ENCODE data around the gene HOXC12. TPM values are rescaled to one million over a fixed set of nuclear protein-coding genes. Genes with fewer than 3 reads are reported as not detected.

HOXC12 gene
- polyA plus RNA-seq, 1 of the 3 experiments (the other 2 are of a cell fraction), result not detected

- no peak for TF ChIP-seq SIN3A (IDR thresholded peaks at IDR 0.05; ENCODE audit: borderline replicate concordance, low read depth, low read length)
Measured at GRCh38 chr12:53963434-53964314, 9.0 kb downstream of the HOXC12 start (continued).

DNA sequence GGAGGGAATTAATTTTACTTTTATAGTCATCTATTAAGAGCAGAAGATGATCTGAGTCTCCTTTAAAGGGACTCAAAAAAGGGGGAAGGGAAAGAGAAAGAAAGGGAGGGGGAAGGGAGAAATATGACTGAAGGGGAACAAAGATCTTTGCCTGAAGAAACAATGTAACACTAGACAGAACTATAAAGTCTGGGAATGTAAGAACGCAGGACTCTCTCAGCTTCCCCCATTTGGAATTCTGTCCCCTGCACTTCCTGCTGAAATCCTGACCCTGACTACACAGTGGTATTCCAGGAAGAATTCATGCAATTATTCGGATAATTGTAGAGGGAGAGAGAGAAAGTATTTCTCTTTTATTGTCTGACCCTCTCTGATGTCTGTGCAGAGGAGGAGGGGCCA lies 9.6 kb downstream of the HOXC12 start:
- no peaks in the 10 kb centered on the region for H3K9me3 ChIP-seq
- ChIA-PET CTCF (interaction anchor here (0.6 to 2.7 kb wide), 4 partner anchors 12 to 207 kb away, joined by 3 to 7 read pairs (median 4); no protein-coding TSS in a partner anchor), POLR2A (no interaction called here)
- H2AFZ ChIP-seq (ENCODE audit: low read depth), result no peak overlapping the region
- no peaks in the 10 kb centered on the region for H3K79me2 ChIP-seq (ENCODE audit: insufficient read depth)
- H3K4me1 ChIP-seq (ENCODE audit: control insufficient read depth in 1 of 2, insufficient read depth in 2 of 2, low read depth in 1 of 2, low read length in 1 of 2), result no peaks in the 10 kb centered on the region; a peak in 1 of 4 replicates
- H3K27ac ChIP-seq (ENCODE audit: low read depth in 2 of 2, low read length in 1 of 2), result no peak overlapping the region
- peaks cover 12% of the 10 kb centered on the region; the same call in 1 of the 2 replicates for H4K20me1 ChIP-seq (ENCODE audit: insufficient read depth)
- 0 out of 2 replicates have a peak overlapping the region, but pooled peaks have one; percentile 20 for H3K4me2 ChIP-seq
- no peak overlapping the region for H3K9ac ChIP-seq
- H3K36me3 ChIP-seq (replicated peaks in 1 of 2; ENCODE audit: control insufficient read depth in 1 of 2, insufficient read depth in 2 of 2, low read length in 1 of 2), result no peaks in the 10 kb centered on the region
- H3K4me3 ChIP-seq (ENCODE audit: low read depth in 2 of 2, low read length in 1 of 2), result no peak overlapping the region
- TF ChIP-seq USF2 (IDR thresholded peaks at IDR 0.05; ENCODE audit: borderline replicate concordance, low read depth, low read length), result no peak
- H3K27me3 ChIP-seq (ENCODE audit: insufficient read depth), result peaks cover 100% of the 10 kb centered on the region
- no peaks in the 10 kb centered on the region for H3K9me2 ChIP-seq
- WGBS (ENCODE audit: low lambda C conversion rate), result 13% methylated on average over 2 of the region's 2 CpGs
- no peaks in the 10 kb centered on the region for H3F3A ChIP-seq (replicated peaks; ENCODE audit: insufficient read depth)
- no peak for DNase-seq

- CTCF ChIA-PET, result interaction anchor here (0.8 to 12.7 kb wide), 4 partner anchors 11 to 263 kb away, joined by 3 to 134 read pairs (median 5); partner anchors contain the start of gene HOXC10
- DNase-seq, result no peak
- Histone ChIP-seq H3K27me3 (ENCODE audit: insufficient read depth) (peaks cover 100% of the 10 kb centered on the region), H3F3A (replicated peaks; ENCODE audit: insufficient read depth) (no peaks in the 10 kb centered on the region), H3K4me2 (no peak overlapping the region), H3K4me1 (ENCODE audit: control insufficient read depth in 1 of 2, insufficient read depth in 2 of 2, low read depth in 1 of 2, low read length in 1 of 2) (no peaks in the 10 kb centered on the region; a peak in 1 of 4 replicates), H3K36me3 (replicated peaks in 1 of 2; ENCODE audit: control insufficient read depth in 1 of 2, insufficient read depth in 2 of 2, low read length in 1 of 2) (no peaks in the 10 kb centered on the region), H3K4me3 (ENCODE audit: low read depth in 2 of 2, low read length in 1 of 2) (no peak overlapping the region), H2AFZ (ENCODE audit: low read depth) (no peak overlapping the region), H3K9me2 (no peaks in the 10 kb centered on the region), H3K79me2 (ENCODE audit: insufficient read depth) (no peaks in the 10 kb centered on the region), H3K27ac (ENCODE audit: low read depth in 2 of 2, low read length in 1 of 2) (no peak overlapping the region), H3K9me3 (no peaks in the 10 kb centered on the region), H3K9ac (no peak overlapping the region), H4K20me1 (ENCODE audit: insufficient read depth) (peaks cover 12% of the 10 kb centered on the region; the same call in 1 of the 2 replicates)
- POLR2A ChIA-PET, result no interaction called here
- no peak for TF ChIP-seq TEAD4 (IDR thresholded peaks at IDR 0.05; ENCODE audit: borderline replicate concordance, insufficient read depth)
- no peak for TF ChIP-seq CHD2 (IDR thresholded peaks at IDR 0.05; ENCODE audit: low read length, partially characterized antibody)
- no peak for TF ChIP-seq MEF2A (IDR thresholded peaks at IDR 0.05; ENCODE audit: borderline replicate concordance, low read depth)
- TF ChIP-seq EZH2phosphoT487 (IDR thresholded peaks at IDR 0.05; ENCODE audit: borderline replicate concordance, low read depth), result 0 out of 2 replicates have a peak, but pooled peaks have one; percentile 69
- WGBS (ENCODE audit: low lambda C conversion rate), result 20% methylated on average over 18 of the region's 18 CpGs
Measured at GRCh38 chr12:53965281-53966084, 10.8 kb downstream of the HOXC12 start.
